Natural killer cell (primary cell): ENCODE results near the gene SLC9A1. TPM values are rescaled to one million over a fixed set of nuclear protein-coding genes. Genes with fewer than 3 reads are reported as not detected.
A peak's percentile ranks its signal among the peaks of the same experiment; 100 is the strongest.

Experiments
- ATAC-seq, 3 donors: fragments of 150-1000 bp in 2 of 3; fragments of 200-7000 bp in 1 of 3; cut with Tn5 transposase; 1 replicate in 1 of 3; 2 replicates in 2 of 3; pipeline ENCODE4 v1.10.0; 2021; ENCODE audit warnings: mild to moderate bottlenecking in 2 of 3, moderate library complexity in 2 of 3
- DNase-seq, 2 donors: peaks; one replicate each; pipeline versions ENCODE4 v3.0.0 to v3.0.0-alpha.2; 2013 to 2021; ENCODE audit warnings: mixed read lengths in 1 of 2
- H3K27ac ChIP-seq: one replicate; pipeline ENCODE4 v1.5.1; 2013; ENCODE audit warnings: mild to moderate bottlenecking, low read length
- H3K27me3 ChIP-seq: one replicate; pipeline ENCODE4 v1.6.1; 2013; ENCODE audit warnings: low read length; ENCODE audit not compliant: control insufficient read depth, insufficient read depth
- H3K36me3 ChIP-seq: one replicate; pipeline ENCODE4 v1.6.1; 2013; ENCODE audit warnings: low read length; ENCODE audit not compliant: control insufficient read depth, insufficient read depth
- H3K4me1 ChIP-seq: one replicate; pipeline ENCODE4 v1.6.1; 2013; ENCODE audit warnings: low read length; ENCODE audit not compliant: control insufficient read depth, insufficient read depth
- H3K4me3 ChIP-seq: one replicate; pipeline ENCODE4 v1.5.1; 2013; ENCODE audit warnings: low read length
- H3K9me3 ChIP-seq: one replicate; pipeline ENCODE4 v1.6.1; 2013; ENCODE audit warnings: low read length; ENCODE audit not compliant: control insufficient read depth, insufficient read depth
- H3K27ac Mint-ChIP-seq, 2 donors: one replicate each; pipeline ENCODE4 v1.8.0; 2022; ENCODE audit warnings: mild to moderate bottlenecking in 2 of 2, mixed read lengths in 2 of 2, moderate library complexity in 1 of 2
- H3K27me3 Mint-ChIP-seq, 2 donors: one replicate each; pipeline ENCODE4 v1.8.0; 2022; ENCODE audit warnings: low read depth in 2 of 2, mixed read lengths in 2 of 2
- H3K36me3 Mint-ChIP-seq: one replicate; pipeline ENCODE4 v1.8.0; 2022; ENCODE audit warnings: mixed read lengths
- H3K4me1 Mint-ChIP-seq, 2 donors: one replicate each; pipeline ENCODE4 v1.8.0; 2022; ENCODE audit warnings: mixed read lengths in 2 of 2
- H3K4me3 Mint-ChIP-seq: one replicate; pipeline ENCODE4 v1.8.0; 2022; ENCODE audit warnings: mild to moderate bottlenecking, moderate library complexity, mixed read lengths
- H3K9me3 Mint-ChIP-seq, 2 donors: one replicate each; pipeline ENCODE4 v1.8.0; 2022; ENCODE audit warnings: mixed read lengths in 2 of 2
- WGBS: methylation state at CpG from one replicate; pipeline ENCODE4 v1.1.7; 2013; ENCODE audit warnings: missing lambda C conversion rate; ENCODE audit not compliant: insufficient coverage; 5-methylcytosine and 5-hydroxymethylcytosine counted together
- intact Hi-C: fragments of 100-400 bp; cut with micrococcal nuclease; formaldehyde crosslinking; loops from one replicate; pipeline ENCODE4 v1.14.2; 2022
- total RNA-seq, 4 donors: library from RNA; stranded (reverse); fragments of 120-200 nt in 1 of 4; gene quantifications; one replicate each; pipeline versions ENCODE4 v1.2.3 to v1.2.4, GENCODE V29; 2013 to 2022
- TF ChIP-seq, protein P1 (sequence below): fragments of 200-600 bp; IDR thresholded peaks from one replicate; pipeline ENCODE4 v1.8.0; 2022; ENCODE audit warnings: antibody characterized with exemption

Gene SLC9A1
- total RNA-seq, 3 donors from 2014 or later (not counting 1 experiment from before 2014, with no cell fraction given): 26.5 to 37.4 (median 29.4) TPM

GRCh38 chr1:27101696-27102095 is 53.2 kb downstream of the SLC9A1 start:
- WGBS: 97% methylated on average over 15 of the region's 15 CpGs
- Mint-ChIP-seq H3K27ac (no peak overlapping the region), H3K36me3 (no peaks in the 10 kb centered on the region), H3K4me3 (no peak overlapping the region), H3K27me3 (no peaks in the 10 kb centered on the region), H3K4me1 (peaks cover 14 to 34% of the 10 kb centered on the region in 2 donors), H3K9me3 (no peaks in the 10 kb centered on the region)
- ATAC-seq (no peak), DNase-seq (no peak)
- H3K4me1 ChIP-seq: peaks cover 40% of the 10 kb centered on the region
- H3K4me3 ChIP-seq: no peak overlapping the region
- no peak overlapping the region for H3K27ac ChIP-seq
- intact Hi-C loops: loop anchor here (1.0 to 5.0 kb wide), 3 partner anchors 97 to 296 kb away; no protein-coding TSS in a partner anchor
- TF ChIP-seq, protein P1, sequence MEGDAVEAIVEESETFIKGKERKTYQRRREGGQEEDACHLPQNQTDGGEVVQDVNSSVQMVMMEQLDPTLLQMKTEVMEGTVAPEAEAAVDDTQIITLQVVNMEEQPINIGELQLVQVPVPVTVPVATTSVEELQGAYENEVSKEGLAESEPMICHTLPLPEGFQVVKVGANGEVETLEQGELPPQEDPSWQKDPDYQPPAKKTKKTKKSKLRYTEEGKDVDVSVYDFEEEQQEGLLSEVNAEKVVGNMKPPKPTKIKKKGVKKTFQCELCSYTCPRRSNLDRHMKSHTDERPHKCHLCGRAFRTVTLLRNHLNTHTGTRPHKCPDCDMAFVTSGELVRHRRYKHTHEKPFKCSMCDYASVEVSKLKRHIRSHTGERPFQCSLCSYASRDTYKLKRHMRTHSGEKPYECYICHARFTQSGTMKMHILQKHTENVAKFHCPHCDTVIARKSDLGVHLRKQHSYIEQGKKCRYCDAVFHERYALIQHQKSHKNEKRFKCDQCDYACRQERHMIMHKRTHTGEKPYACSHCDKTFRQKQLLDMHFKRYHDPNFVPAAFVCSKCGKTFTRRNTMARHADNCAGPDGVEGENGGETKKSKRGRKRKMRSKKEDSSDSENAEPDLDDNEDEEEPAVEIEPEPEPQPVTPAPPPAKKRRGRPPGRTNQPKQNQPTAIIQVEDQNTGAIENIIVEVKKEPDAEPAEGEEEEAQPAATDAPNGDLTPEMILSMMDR: no peak
- H3K27me3 ChIP-seq: no peaks in the 10 kb centered on the region
- peaks cover 21% of the 10 kb centered on the region for H3K36me3 ChIP-seq
- H3K9me3 ChIP-seq: no peaks in the 10 kb centered on the region

DNA sequence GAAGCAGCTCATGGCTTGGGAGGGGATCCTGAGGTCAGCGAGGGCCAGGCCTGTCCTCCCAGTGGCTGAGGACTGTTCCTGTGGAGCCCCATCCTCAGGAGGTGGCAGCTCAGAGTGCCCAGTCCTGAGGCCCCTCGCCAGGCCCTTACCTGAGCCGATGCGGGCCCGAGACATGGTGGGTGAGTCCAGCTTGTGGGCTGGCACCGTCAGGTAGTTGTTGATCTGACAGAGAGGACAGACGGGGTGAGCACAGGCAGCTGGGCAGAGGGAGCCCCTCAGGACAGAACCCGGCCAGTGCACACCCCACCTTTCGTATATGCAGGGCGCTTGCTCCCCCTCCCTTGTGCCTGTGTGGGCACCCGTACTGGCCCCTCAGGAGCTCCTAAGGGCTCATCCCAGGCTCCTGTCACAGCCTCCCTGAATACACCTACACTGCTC is 53.9 kb downstream of the SLC9A1 start:
- Histone ChIP-seq H3K27me3 (no peaks in the 10 kb centered on the region), H3K9me3 (no peaks in the 10 kb centered on the region), H3K4me1 (peaks cover 35% of the 10 kb centered on the region), H3K4me3 (no peak overlapping the region), H3K27ac (no peak overlapping the region), H3K36me3 (peaks cover 20% of the 10 kb centered on the region)
- ATAC-seq (no peak), DNase-seq (no peak)
- Mint-ChIP-seq H3K4me1 (peaks cover 14 to 34% of the 10 kb centered on the region in 2 donors), H3K27ac (peak overlapping the region in 1 of 2 donors; percentile 53), H3K9me3 (no peaks in the 10 kb centered on the region), H3K27me3 (no peaks in the 10 kb centered on the region), H3K4me3 (no peak overlapping the region), H3K36me3 (no peaks in the 10 kb centered on the region)
- WGBS: 96% methylated on average over 11 of the region's 11 CpGs
- TF ChIP-seq, protein P1: no peak
- intact Hi-C loops: loop anchor here (5.0 kb wide), 1 partner anchor 296 kb away; no protein-coding TSS in a partner anchor

DNA sequence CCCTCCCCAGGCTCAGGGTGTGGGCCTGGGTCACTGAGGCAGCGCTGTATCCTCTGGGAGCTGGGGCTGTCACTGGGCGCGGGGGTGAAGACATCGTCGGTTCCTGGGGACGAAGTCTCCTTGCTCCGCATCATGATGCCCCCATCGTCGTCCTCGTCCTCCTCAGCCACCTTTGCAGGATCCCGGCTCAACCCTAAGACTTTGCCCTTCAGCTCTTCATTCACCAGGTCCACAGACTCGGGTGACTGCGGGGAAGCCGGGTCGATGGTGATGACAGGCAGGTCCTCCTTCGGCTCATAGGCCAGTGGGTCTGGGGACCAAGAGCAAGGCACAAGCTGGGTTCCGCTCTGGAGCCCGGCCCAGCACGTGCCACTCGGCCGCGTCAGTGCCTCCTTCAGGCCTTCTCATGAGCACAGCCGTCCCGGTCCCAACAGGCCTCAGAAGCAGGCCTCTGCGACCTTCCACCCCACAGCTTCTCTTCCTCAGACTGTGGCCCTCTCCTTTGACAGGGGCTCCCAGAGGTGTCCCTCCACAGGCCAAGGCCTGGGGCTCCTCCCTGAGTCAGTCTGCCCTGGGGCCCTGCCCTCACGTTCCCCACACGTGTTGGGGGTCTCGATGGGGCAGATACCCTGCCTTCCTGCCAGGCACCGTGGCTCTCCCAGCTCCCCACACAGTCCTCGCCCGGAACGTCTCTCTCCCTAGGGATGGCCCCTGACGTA is 54.4 kb downstream of the SLC9A1 start:
- no peak overlapping the region for H3K27ac ChIP-seq

More for the DNA sequence above, 54.4 kb downstream of the SLC9A1 start:
- TF ChIP-seq, protein P1: no peak
- H3K9me3 ChIP-seq: no peaks in the 10 kb centered on the region
- peaks cover 35% of the 10 kb centered on the region for H3K4me1 ChIP-seq
- Mint-ChIP-seq H3K4me1 (peaks cover 14 to 34% of the 10 kb centered on the region in 2 donors), H3K36me3 (no peaks in the 10 kb centered on the region), H3K27ac (peak overlapping the region in 1 of 2 donors; percentile 53), H3K4me3 (no peak overlapping the region), H3K27me3 (no peaks in the 10 kb centered on the region), H3K9me3 (no peaks in the 10 kb centered on the region)
- no peak overlapping the region for H3K4me3 ChIP-seq
- no peaks in the 10 kb centered on the region for H3K27me3 ChIP-seq
- no peak for ATAC-seq
- intact Hi-C loops: loop anchor here (5.0 kb wide), 1 partner anchor 297 kb away; no protein-coding TSS in a partner anchor
- 96% methylated on average over 33 of the region's 33 CpGs for WGBS
- H3K36me3 ChIP-seq: peaks cover 15% of the 10 kb centered on the region
- no peak for DNase-seq
